H1 (cell line): Measurements from ENCODE around the gene SV2B. TPM values are rescaled to one million over a fixed set of nuclear protein-coding genes. Genes with fewer than 3 reads are reported as not detected.

ENCODE experiments used
- CTCF ChIA-PET: fragments of 300-600 bp; sonication (Branson Sonifier 250); formaldehyde crosslinking; loops from one replicate; lab custom pipeline; 2021; ENCODE audit not compliant: partially characterized antibody; lab: Charles Lee
- POLR2A ChIA-PET: fragments of 300-600 bp; sonication (Branson Sonifier 250); formaldehyde crosslinking; loops from one replicate; lab custom pipeline; 2021; ENCODE audit warnings: inconsistent platforms; ENCODE audit not compliant: partially characterized antibody; lab: Charles Lee
- DNase-seq, 2 experiments: peaks; one replicate each; pipeline versions ENCODE4 v3.0.0 to v3.0.0-alpha.2; 2010 to 2022; ENCODE audit warnings: low spot score in 2 of 2, low read depth in 1 of 2, mixed read lengths in 1 of 2
- FAIRE-seq: peaks from 2 replicates; lab custom pipeline; 2011; peaks lifted over from hg19 to GRCh38; lab: Jason Lieb, UNC
- H2AFZ ChIP-seq: 2 replicates; pipeline ENCODE4 v1.8.1; 2012; ENCODE audit warnings: low read length, inconsistent platforms
- H2AK5ac ChIP-seq: 2 replicates; pipeline ENCODE4 v1.6.1; 2013; ENCODE audit warnings: low read depth, low read length
- H2BK120ac ChIP-seq: replicated peaks from 2 replicates; pipeline ENCODE3; 2013; ENCODE audit warnings: low read depth, low read length, inconsistent platforms
- H2BK12ac ChIP-seq: 2 replicates; pipeline ENCODE4 v1.6.1; 2013; ENCODE audit warnings: low read depth, low read length
- H2BK15ac ChIP-seq: 2 replicates; pipeline ENCODE4 v1.6.1; 2013; ENCODE audit warnings: low read length
- H2BK20ac ChIP-seq: 2 replicates; pipeline ENCODE4 v1.6.1; 2013; ENCODE audit warnings: low read length
- H2BK5ac ChIP-seq: 2 replicates; pipeline ENCODE4 v1.6.1; 2013; ENCODE audit warnings: low read depth, low read length
- H3K14ac ChIP-seq: 2 replicates; pipeline ENCODE4 v1.6.1; 2013; ENCODE audit warnings: inconsistent platforms; ENCODE audit not compliant: insufficient read length
- H3K18ac ChIP-seq: 2 replicates; pipeline ENCODE4 v1.6.1; 2013; ENCODE audit warnings: low read length; ENCODE audit errors: extremely low read depth
- H3K23ac ChIP-seq: 2 replicates; pipeline ENCODE4 v1.6.1; 2013; ENCODE audit warnings: inconsistent platforms; ENCODE audit not compliant: insufficient read length
- H3K23me2 ChIP-seq: 2 replicates; pipeline ENCODE4 v1.6.1; 2013; ENCODE audit warnings: low read depth, low read length
- H3K27ac ChIP-seq: 2 replicates; pipeline ENCODE4 v1.6.1; 2011; ENCODE audit warnings: low read depth, low read length, inconsistent platforms
- H3K27me3 ChIP-seq, 4 experiments: replicated peaks in 1 of 4; 1 replicate in 1 of 4; 2 replicates in 3 of 4; pipeline versions ENCODE4 v1.6.1 to v1.8.1; 2011 to 2013; ENCODE audit warnings: low read length in 3 of 4, mild to moderate bottlenecking in 3 of 4, inconsistent platforms in 2 of 4, mixed read lengths in 2 of 4, moderate library complexity in 1 of 4; ENCODE audit not compliant: control insufficient read depth in 3 of 4, insufficient read depth in 3 of 4; ENCODE audit errors: extremely low read depth in 1 of 4
- H3K36me3 ChIP-seq, 4 experiments: 2 replicates each; pipeline versions ENCODE4 v1.6.1 to v1.8.1; 2011 to 2013; ENCODE audit warnings: mild to moderate bottlenecking in 4 of 4, low read length in 3 of 4, moderate library complexity in 2 of 4, control low read depth in 1 of 4, inconsistent platforms in 1 of 4; ENCODE audit not compliant: insufficient read depth in 4 of 4, control insufficient read depth in 2 of 4
- H3K4ac ChIP-seq: replicated peaks from 2 replicates; pipeline ENCODE3; 2013; ENCODE audit warnings: low read length, low read depth, mixed read lengths, inconsistent platforms; ENCODE audit not compliant: insufficient read length
- H3K4me1 ChIP-seq, 4 experiments: replicated peaks in 1 of 4; 1 replicate in 1 of 4; 2 replicates in 3 of 4; pipeline versions ENCODE4 v1.6.1 to v1.8.1; 2011 to 2013; ENCODE audit warnings: low read length in 3 of 4, inconsistent platforms in 2 of 4, mixed read lengths in 1 of 4; ENCODE audit not compliant: insufficient read depth in 4 of 4, control insufficient read depth in 3 of 4
- H3K4me2 ChIP-seq, 2 experiments: 2 replicates each; pipeline versions ENCODE4 v1.6.1 to v1.8.1; 2011 to 2013; ENCODE audit warnings: low read depth in 2 of 2, low read length in 2 of 2, control low read depth in 1 of 2, inconsistent platforms in 1 of 2, mild to moderate bottlenecking in 1 of 2; ENCODE audit not compliant: insufficient read depth in 1 of 2
- H3K4me3 ChIP-seq, 4 experiments: fragments of 200-600, 300-600 bp in 1 of 4; sonication (generic), shearing (Covaris generic), sonication (Bioruptor Twin) in 1 of 4; 2 replicates each; pipeline versions ENCODE4 v1.5.1 to v1.8.1; 2011 to 2016; ENCODE audit warnings: low read length in 4 of 4, low read depth in 3 of 4, control low read depth in 2 of 4, inconsistent platforms in 2 of 4, mild to moderate bottlenecking in 2 of 4, mixed read lengths in 1 of 4, moderate library complexity in 1 of 4; ENCODE audit not compliant: insufficient read depth in 2 of 4; ENCODE audit errors: extremely low read depth in 1 of 4
- H3K56ac ChIP-seq: replicated peaks from 2 replicates; pipeline ENCODE3; 2013; ENCODE audit warnings: low read depth, mild to moderate bottlenecking, mixed read lengths, low read length, inconsistent platforms; ENCODE audit not compliant: insufficient read length
- H3K79me1 ChIP-seq: 2 replicates; pipeline ENCODE4 v1.6.1; 2013; ENCODE audit warnings: low read depth, low read length, control low read depth
- H3K79me2 ChIP-seq, 2 experiments: 2 replicates each; pipeline versions ENCODE4 v1.6.1 to v1.8.1; 2012 to 2013; ENCODE audit warnings: low read length in 2 of 2, mild to moderate bottlenecking in 2 of 2, inconsistent platforms in 1 of 2; ENCODE audit not compliant: insufficient read depth in 2 of 2, control insufficient read depth in 1 of 2
- H3K9ac ChIP-seq, 4 experiments: replicated peaks in 1 of 4; 1 replicate in 1 of 4; 2 replicates in 3 of 4; pipeline versions ENCODE4 v1.6.1 to v1.8.1; 2011 to 2013; ENCODE audit warnings: low read depth in 3 of 4, low read length in 3 of 4, control low read depth in 2 of 4, mild to moderate bottlenecking in 2 of 4, moderate library complexity in 2 of 4, inconsistent platforms in 1 of 4; ENCODE audit errors: extremely low read depth in 1 of 4
- H3K9me3 ChIP-seq, 2 experiments: 2 replicates each; pipeline versions ENCODE4 v1.6.1 to v1.8.1; 2012 to 2013; ENCODE audit warnings: mild to moderate bottlenecking in 2 of 2, moderate library complexity in 2 of 2, control low read depth in 1 of 2, inconsistent platforms in 1 of 2, low read depth in 1 of 2, low read length in 1 of 2, mixed read lengths in 1 of 2; ENCODE audit not compliant: insufficient read depth in 2 of 2
- H4K20me1 ChIP-seq, 2 experiments: replicated peaks in 1 of 2; 2 replicates each; pipeline versions ENCODE3 to v1.8.1; 2011 to 2013; ENCODE audit warnings: inconsistent platforms in 2 of 2, low read length in 2 of 2, mild to moderate bottlenecking in 1 of 2; ENCODE audit not compliant: insufficient read depth in 2 of 2, control insufficient read depth in 1 of 2
- H4K5ac ChIP-seq: 2 replicates; pipeline ENCODE4 v1.6.1; 2013; ENCODE audit warnings: low read length, low read depth, mixed read lengths, inconsistent platforms; ENCODE audit not compliant: insufficient read length
- H4K8ac ChIP-seq: 2 replicates; pipeline ENCODE4 v1.8.0; 2013; ENCODE audit warnings: mild to moderate bottlenecking, moderate library complexity, low read length, inconsistent platforms; ENCODE audit not compliant: insufficient read depth; ENCODE audit errors: extremely low read depth
- H4K91ac ChIP-seq: replicated peaks from 2 replicates; pipeline ENCODE3; 2013; ENCODE audit warnings: low read length, mixed read lengths, inconsistent platforms; ENCODE audit not compliant: insufficient read length
- CREB1 ChIP-seq: IDR thresholded peaks from 2 replicates; pipeline ENCODE4 v1.6.1; 2012; ENCODE audit warnings: inconsistent platforms
- GTF2F1 ChIP-seq: IDR thresholded peaks from 2 replicates; pipeline ENCODE4 v1.6.1; 2012; ENCODE audit warnings: low read depth, low read length, improper control_type of control experiment, borderline replicate concordance
- ZNF274 ChIP-seq: IDR thresholded peaks from 2 replicates; pipeline ENCODE4 v1.7.0; 2012; ENCODE audit warnings: low read length, borderline replicate concordance; ENCODE audit errors: extremely low read depth
- WGBS, 2 experiments: shearing (Covaris generic) in 1 of 2; methylation state at CpG; one replicate each; pipeline versions ENCODE4 v1.1.6 to v1.1.7; 2013 to 2015; ENCODE audit warnings: low lambda C conversion rate in 2 of 2, mixed read lengths in 2 of 2, inconsistent platforms in 1 of 2, low coverage in 1 of 2, missing lambda C conversion rate in 1 of 2; ENCODE audit not compliant: insufficient replicate concordance in 2 of 2, insufficient coverage in 1 of 2, insufficient read length in 1 of 2; ENCODE audit errors: extremely low coverage in 1 of 2, missing lambda C conversion rate in 1 of 2; 5-methylcytosine and 5-hydroxymethylcytosine counted together
- polyA plus RNA-seq, 7 experiments: library from polyadenylated mRNA; depleted of rRNA in 3 of 7; stranded (reverse) in 5 of 7; unstranded in 2 of 7; fragments of >200 nt in 5 of 7; fragments of 200-250 nt in 2 of 7; gene quantifications; 1 replicate in 5 of 7; 2 replicates in 1 of 7; 4 replicates in 1 of 7; pipeline versions ENCODE4 v1.2.1 to v1.2.3, GENCODE V29; 2011 to 2013; ENCODE audit warnings: missing spikeins in 2 of 7, mixed read lengths in 2 of 7
- total RNA-seq: library from RNA; stranded (reverse); fragmentation: NEBNext Ultra II Directional; extraction: Animal tissue kit (Norgen Biotek cat#: 25700); gene quantifications from 2 replicates; pipeline ENCODE4 v1.2.1, GENCODE V29; 2021
- TF ChIP-seq, protein P1 (sequence below): IDR thresholded peaks from 2 replicates; pipeline ENCODE4 v1.6.1; 2012; ENCODE audit warnings: inconsistent platforms

SV2B gene
- total and polyA plus RNA-seq, 2 of the 8 experiments (the other 6 are each of a cell fraction or from before 2014, with no cell fraction given) = 0.09 to 0.20 TPM

DNA sequence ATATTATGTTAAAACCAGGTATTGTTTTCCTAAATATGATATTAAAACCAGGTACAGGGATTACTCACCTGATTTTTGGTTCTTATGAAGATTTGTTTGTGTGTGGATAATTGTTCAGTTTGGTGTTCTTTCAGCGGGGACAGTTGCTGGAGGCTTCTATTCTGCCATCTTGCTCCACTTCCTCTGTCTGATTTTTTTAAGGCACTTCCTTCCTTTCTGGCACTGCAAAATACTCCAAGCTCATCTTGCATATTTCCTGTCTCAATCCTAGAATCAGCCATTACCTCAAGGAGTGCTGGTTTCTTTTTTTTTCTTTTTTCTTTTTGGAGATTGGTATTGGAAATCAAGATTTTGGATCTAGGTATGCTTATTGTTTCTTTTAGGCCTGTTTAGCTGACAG is 229.9 kb downstream of the SV2B start:
- ChIA-PET CTCF (interaction anchor here (1.0 kb wide), 1 partner anchor 10 kb away, joined by 3 read pairs; no protein-coding TSS in a partner anchor), POLR2A (no interaction called here)
- no peak overlapping the region for H4K91ac ChIP-seq
- H3K23ac ChIP-seq = no peak overlapping the region
- H3K23me2 ChIP-seq = no peaks in the 10 kb centered on the region
- H3K14ac ChIP-seq = no peak overlapping the region
- no peak overlapping the region for H2BK120ac ChIP-seq
- no peak overlapping the region for H3K18ac ChIP-seq
- H3K56ac ChIP-seq = no peak overlapping the region
- no peak overlapping the region for H4K8ac ChIP-seq
- no peak overlapping the region for H3K4me3 ChIP-seq
- H3K27ac ChIP-seq = no peak overlapping the region
- H2AK5ac ChIP-seq = no peak overlapping the region
- no peak overlapping the region for H4K5ac ChIP-seq
- no peak overlapping the region for H2BK20ac ChIP-seq
- no peak for DNase-seq
- no peak for TF ChIP-seq ZNF274
- TF ChIP-seq, protein P1, sequence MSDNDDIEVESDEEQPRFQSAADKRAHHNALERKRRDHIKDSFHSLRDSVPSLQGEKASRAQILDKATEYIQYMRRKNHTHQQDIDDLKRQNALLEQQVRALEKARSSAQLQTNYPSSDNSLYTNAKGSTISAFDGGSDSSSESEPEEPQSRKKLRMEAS = no peak
- no peak for TF ChIP-seq GTF2F1
- no peak for TF ChIP-seq CREB1
- no peak overlapping the region for H2AFZ ChIP-seq
- no peaks in the 10 kb centered on the region for H3K9me3 ChIP-seq
- no peaks in the 10 kb centered on the region for H3K36me3 ChIP-seq
- no peak overlapping the region for H2BK12ac ChIP-seq
- H3K4ac ChIP-seq = no peak overlapping the region
- no peak overlapping the region for H2BK5ac ChIP-seq
- H3K27me3 ChIP-seq = no peaks in the 10 kb centered on the region
- no peaks in the 10 kb centered on the region; a peak in 1 of 7 replicates for H3K4me1 ChIP-seq
- H3K9ac ChIP-seq = no peak overlapping the region
- no peaks in the 10 kb centered on the region for H4K20me1 ChIP-seq
- WGBS, 2 experiments = 82% methylated on average over 1 of the region's 1 CpG; no CpG with 5 or more reads in 1 of the 2 experiments
- no peaks in the 10 kb centered on the region for H3K79me2 ChIP-seq
- FAIRE-seq = no peak
- H2BK15ac ChIP-seq = no peak overlapping the region
- no peaks in the 10 kb centered on the region for H3K79me1 ChIP-seq
- H3K4me2 ChIP-seq = no peak overlapping the region
